HL-60/S4 (cell line): Measurements from ENCODE around the gene SESN2.

Source experiments
- in situ Hi-C: fragments of 300-500 bp; cut with MboI; formaldehyde crosslinking; loops from 2 replicates; pipeline ENCODE4 v1.14.3; 2022; ENCODE audit warnings: low sequenced_read_pairs

Gene SESN2, protein sequence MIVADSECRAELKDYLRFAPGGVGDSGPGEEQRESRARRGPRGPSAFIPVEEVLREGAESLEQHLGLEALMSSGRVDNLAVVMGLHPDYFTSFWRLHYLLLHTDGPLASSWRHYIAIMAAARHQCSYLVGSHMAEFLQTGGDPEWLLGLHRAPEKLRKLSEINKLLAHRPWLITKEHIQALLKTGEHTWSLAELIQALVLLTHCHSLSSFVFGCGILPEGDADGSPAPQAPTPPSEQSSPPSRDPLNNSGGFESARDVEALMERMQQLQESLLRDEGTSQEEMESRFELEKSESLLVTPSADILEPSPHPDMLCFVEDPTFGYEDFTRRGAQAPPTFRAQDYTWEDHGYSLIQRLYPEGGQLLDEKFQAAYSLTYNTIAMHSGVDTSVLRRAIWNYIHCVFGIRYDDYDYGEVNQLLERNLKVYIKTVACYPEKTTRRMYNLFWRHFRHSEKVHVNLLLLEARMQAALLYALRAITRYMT

GRCh38 chr1:28259252-28259933 is at the start of gene SESN2:
TSS of gene SESN2 (plus strand) at chr1:28259518. CDS start at chr1:28259848, 330 bp downstream.
- in situ Hi-C loops = no loop called here

DNA sequence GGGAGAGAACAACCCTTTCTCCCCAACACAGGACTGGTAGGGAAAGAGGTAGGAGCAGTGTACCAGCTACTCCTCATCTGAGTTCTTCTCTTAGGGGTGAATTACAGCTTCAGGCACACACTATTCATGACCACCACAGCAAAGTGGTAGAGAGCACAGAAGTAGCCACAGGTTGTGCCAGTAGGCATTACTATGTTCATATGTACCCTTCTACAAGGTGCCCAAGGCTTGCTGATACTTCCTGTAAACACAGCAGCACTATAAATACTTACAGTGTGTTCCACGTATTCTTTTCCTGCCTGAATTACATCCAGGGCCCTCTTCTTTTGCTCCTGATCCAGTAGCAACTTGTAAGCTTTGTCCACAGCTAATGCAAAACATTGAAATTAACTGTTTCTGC is 49.6 kb upstream of the SESN2 start:
- in situ Hi-C loops = loop anchor here (10.0 to 25.0 kb wide), 2 partner anchors 115 to 347 kb away; partner anchors contain the start of gene THEMIS2

- in situ Hi-C loops = loop anchor here (25.0 kb wide), 1 partner anchor 351 kb away; the partner anchor contains the start of gene THEMIS2
Observed at GRCh38 chr1:28213315-28213714, 46.0 kb upstream of the SESN2 start.

GRCh38 chr1:28229089-28229488 is 30.2 kb upstream of the SESN2 start:
- in situ Hi-C loops = loop anchor here (25.0 kb wide), 1 partner anchor 633 kb away; no protein-coding TSS in a partner anchor

DNA sequence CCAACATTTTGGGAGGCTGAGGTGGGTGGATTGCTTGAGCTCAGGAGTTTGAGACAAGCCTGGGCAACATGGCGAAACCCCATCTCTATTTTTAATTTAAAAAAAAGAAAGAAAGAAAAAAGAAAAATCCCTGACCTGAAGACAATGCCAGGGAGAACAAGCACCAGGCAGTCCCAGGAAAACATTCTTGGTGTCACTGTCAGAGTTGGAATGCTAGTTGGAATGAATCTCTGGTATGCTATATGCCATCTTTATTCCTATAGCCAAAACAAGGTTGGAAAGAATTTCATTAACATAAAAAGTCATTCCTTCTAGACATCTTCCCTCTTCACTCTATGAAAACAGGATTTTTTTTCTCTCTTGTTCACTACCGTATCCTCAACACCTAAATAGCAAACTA is 29.3 kb upstream of the SESN2 start:
- in situ Hi-C loops = loop anchor here (25.0 kb wide), 1 partner anchor 632 kb away; no protein-coding TSS in a partner anchor

DNA sequence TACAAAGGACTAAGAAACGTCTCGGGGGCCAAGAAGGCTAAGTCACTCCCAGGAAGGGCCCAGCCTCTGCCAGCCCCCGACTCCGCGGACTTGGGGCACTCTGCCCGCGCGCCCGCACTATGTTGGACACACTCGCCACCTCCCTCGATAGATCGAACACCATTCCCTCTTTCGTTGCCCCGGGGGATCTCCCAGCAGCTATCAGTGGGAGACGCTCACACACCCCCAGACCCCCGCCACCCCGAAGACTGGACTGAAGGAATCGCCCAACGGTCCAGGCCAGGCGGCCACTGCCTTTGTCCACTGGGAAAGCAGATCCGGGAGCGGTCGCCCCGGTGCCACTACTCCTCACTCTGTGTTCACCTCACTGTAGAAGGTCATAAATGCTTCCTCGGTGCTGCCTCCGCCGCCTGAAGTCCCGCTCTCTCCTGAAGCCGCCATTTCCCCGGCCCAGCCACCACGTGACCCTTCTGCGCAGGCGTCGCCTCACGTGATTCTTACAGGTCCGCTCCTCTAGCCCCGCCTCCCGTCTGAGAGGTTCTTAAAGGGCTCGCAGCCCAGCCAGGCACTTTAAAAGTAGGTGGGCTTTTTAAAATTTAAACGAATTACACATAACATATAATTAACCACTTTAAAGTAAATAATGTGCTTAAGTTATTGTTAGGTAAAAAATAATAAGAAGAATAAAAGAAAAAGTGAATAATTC is 26.6 kb upstream of the SESN2 start, which contains the start of gene DNAJC8:
TSS of gene DNAJC8 (minus strand) at position 472 of the 706 bp plus-strand sequence. CDS start at position 441, 31 bp downstream.
- in situ Hi-C loops = loop anchor here (25.0 kb wide), 1 partner anchor 630 kb away; no protein-coding TSS in a partner anchor

DNA sequence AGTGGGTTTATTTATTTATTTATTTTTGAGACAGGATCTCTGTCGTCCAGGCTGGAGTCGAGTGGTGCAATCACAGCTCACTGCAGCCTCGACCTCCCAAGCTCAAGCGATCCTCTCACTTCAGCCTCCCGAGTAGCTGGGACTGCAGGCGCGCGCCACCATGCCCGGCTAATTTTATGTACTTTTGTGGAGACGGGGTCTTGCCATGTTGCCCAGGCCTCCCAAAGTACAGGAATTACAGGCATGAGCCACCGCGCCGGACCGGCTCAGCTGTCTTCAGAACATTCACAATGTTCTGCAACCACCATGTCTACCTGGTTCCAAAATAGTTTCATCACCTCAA is 26.1 kb upstream of the SESN2 start:
- in situ Hi-C loops = loop anchor here (25.0 kb wide), 1 partner anchor 629 kb away; no protein-coding TSS in a partner anchor

- in situ Hi-C loops = loop anchor here (25.0 kb wide), 1 partner anchor 626 kb away; no protein-coding TSS in a partner anchor
Observed at GRCh38 chr1:28235755-28236655, 23.3 kb upstream of the SESN2 start, which contains the start of gene ATP5IF1. TSS of gene ATP5IF1 (plus strand) at chr1:28236124. CDS start at chr1:28236184, 60 bp downstream.

GRCh38 chr1:28236656-28237322 is 22.5 kb upstream of the SESN2 start:
- in situ Hi-C loops = loop anchor here (25.0 kb wide), 1 partner anchor 626 kb away; no protein-coding TSS in a partner anchor

- in situ Hi-C loops = loop anchor here (25.0 kb wide), 1 partner anchor 623 kb away; no protein-coding TSS in a partner anchor
Observed at GRCh38 chr1:28239004-28239403, 20.3 kb upstream of the SESN2 start.

DNA sequence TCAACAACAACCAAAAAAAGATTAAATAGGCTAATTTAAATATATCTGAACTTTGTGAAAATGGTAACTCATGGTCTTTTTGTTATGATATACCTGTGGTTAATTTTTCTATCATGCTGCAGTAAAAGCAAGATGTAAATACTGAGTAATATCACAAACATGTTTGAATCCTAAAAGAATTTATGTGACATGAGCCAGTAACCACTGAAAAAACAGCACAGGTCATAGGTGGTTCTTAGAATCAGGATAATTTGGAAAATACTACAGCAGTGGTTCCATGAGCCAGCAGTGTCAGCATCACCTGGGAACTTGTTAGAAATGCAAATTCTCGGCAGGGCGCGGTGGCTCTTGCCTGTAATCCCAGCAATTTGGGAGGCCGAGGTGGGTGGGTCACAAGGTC is 19.3 kb upstream of the SESN2 start:
- in situ Hi-C loops = loop anchor here (25.0 kb wide), 1 partner anchor 622 kb away; no protein-coding TSS in a partner anchor

DNA sequence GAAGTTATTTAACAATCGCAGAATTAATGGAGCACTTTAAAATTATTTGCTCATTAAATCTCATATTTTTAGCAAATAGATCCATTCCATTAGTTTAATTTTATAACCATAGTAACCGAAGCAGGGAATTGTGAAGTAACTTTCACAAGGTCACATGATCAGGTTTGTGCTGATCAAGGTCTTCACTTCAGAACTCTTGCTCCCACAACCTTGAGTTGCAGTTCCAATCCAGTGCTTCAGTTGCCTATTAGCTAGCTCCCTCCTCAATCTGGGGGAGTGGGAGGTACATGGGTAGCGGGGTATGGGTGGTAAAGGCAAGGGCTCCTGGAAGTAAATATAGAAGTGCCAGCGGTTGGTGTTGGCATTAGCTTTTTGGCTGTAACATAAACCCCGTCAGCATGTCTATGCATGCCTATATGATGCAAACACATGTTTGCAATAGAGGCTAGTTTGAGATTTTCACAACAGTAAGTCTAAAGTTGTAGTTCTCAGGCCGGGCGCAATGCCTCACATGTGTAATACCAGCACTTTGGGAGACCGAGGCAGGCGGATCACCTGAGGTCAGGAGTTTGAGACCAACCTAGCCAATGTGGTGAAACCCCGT is 17.6 kb upstream of the SESN2 start:
- in situ Hi-C loops = loop anchor here (25.0 kb wide), 1 partner anchor 621 kb away; no protein-coding TSS in a partner anchor

- in situ Hi-C loops = loop anchor here (25.0 kb wide), 1 partner anchor 619 kb away; no protein-coding TSS in a partner anchor
Observed at GRCh38 chr1:28243685-28244311, 15.5 kb upstream of the SESN2 start.

DNA sequence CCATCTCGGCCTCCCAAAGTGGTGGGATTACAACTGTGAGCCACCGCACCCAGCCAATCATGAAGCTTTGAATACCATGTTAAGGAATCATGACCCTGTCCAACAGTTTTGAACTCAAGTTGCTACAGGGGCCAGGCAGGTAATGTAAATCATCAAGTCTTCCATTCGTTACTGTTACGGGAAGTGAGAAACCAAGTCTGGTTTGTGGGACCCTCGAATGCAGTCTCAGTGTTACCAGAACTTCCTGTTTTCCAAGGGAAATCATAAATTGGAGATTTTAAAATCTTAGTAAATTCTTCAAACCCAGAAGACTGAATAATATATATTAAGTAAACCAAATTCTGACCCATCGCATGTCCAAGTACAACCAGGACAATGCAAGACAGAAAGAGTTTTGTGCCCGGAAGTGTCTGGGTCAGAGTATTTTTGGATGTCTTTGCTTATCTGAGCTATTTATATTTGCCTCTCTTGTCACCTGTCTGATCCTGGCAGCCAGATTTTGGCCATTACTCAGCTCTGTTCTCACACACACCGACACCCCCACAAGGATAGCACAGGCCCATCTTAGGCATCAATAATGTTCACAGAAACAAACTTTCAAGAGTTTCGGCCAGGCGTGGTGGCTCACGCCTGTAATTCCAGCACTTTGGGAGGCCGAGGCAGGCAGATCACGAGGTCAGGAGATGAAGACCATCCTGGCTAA is 14.6 kb upstream of the SESN2 start:
- in situ Hi-C loops = loop anchor here (25.0 kb wide), 1 partner anchor 618 kb away; no protein-coding TSS in a partner anchor

DNA sequence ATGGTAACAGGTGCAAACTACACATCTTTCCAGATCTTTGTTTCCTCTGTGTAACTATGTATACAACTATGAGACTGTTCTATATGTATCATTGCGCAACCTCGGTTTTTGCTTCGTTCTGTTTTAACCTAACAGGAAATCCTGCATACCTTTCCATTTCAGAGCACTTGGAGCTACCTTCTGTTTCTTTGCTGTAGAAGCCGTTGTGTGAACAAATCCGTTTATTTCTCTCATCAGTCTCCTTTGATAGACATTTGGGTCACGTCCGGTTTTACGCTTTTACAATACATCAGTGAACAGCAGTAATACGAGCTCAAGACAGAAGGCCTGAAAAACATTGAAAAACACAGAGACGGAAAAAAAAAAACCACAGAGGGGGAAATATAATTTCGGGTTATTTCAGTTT is 12.9 kb upstream of the SESN2 start:
- in situ Hi-C loops = loop anchor here (25.0 kb wide), 1 partner anchor 616 kb away; no protein-coding TSS in a partner anchor

GRCh38 chr1:28247612-28248272 is 11.6 kb upstream of the SESN2 start:
- in situ Hi-C loops = loop anchor here (25.0 kb wide), 1 partner anchor 615 kb away; no protein-coding TSS in a partner anchor
